Ovary (tissue), 9 donors: ENCODE results near the gene TIMM10B. TPM values are rescaled to one million over a fixed set of nuclear protein-coding genes. Genes with fewer than 3 reads are reported as not detected.

Experiments
- DNase-seq, 5 donors: peaks; one replicate each; pipeline ENCODE4 v3.0.0-alpha.2; 2019 to 2020
- H3K27ac ChIP-seq, 2 donors: fragments of 200-600 bp; one replicate each; pipeline versions ENCODE4 v1.5.1 to v1.8.0; 2019 to 2022
- H3K27me3 ChIP-seq: fragments of 200-600 bp; one replicate; pipeline ENCODE4 v1.8.0; 2022
- H3K36me3 ChIP-seq: fragments of 200-600 bp; sonication (generic); one replicate; pipeline ENCODE4 v1.5.1; 2019
- H3K4me1 ChIP-seq: one replicate; pipeline ENCODE4 v1.8.1; 2013; ENCODE audit warnings: mild to moderate bottlenecking, moderate library complexity; ENCODE audit not compliant: insufficient read depth
- H3K4me3 ChIP-seq: fragments of 200-600 bp; sonication (generic); one replicate; pipeline ENCODE4 v1.5.1; 2017
- H3K9me3 ChIP-seq, 2 donors: fragments of 200-600 bp in 1 of 2; sonication (generic) in 1 of 2; one replicate each; pipeline versions ENCODE4 v1.5.1 to v1.8.1; 2013 to 2019; ENCODE audit warnings: mild to moderate bottlenecking in 1 of 2, moderate library complexity in 1 of 2
- CTCF ChIP-seq, 3 donors: fragments of 450-650 bp in 2 of 3; fragments of 200-600 bp in 1 of 3; IDR thresholded peaks; one replicate each; pipeline versions ENCODE4 v1.5.1 to v1.8.0; 2016 to 2022; ENCODE audit warnings: antibody characterized with exemption in 3 of 3, mild to moderate bottlenecking in 1 of 3
- EP300 ChIP-seq: sonication (generic); formaldehyde crosslinking; IDR thresholded peaks from one replicate; pipeline ENCODE4 v1.6.1; 2017; ENCODE audit warnings: antibody characterized with exemption
- POLR2A ChIP-seq: fragments of 450-650 bp; IDR thresholded peaks from one replicate; pipeline ENCODE4 v1.6.1; 2017; ENCODE audit warnings: antibody characterized with exemption, mild to moderate bottlenecking, moderate library complexity
- WGBS, 3 donors: extraction: QIAGEN DNeasy Blood & Tissue Kit in 1 of 3; methylation state at CpG; one replicate each; pipeline versions ENCODE4 v1.1.5 to v1.1.7; 2013 to 2017; 5-methylcytosine and 5-hydroxymethylcytosine counted together
- intact Hi-C, 4 donors: fragments of 100-400 bp; cut with DNase I; formaldehyde crosslinking; loops; one replicate each; pipeline versions ENCODE4 v1.11.0 to v1.15.1; 2022 to 2023
- polyA plus RNA-seq, 2 donors: library from polyadenylated mRNA; stranded (reverse); fragments of 200-250 nt in 1 of 2; fragments of 350-450 nt in 1 of 2; fragmentation: Illumina TruSeq in 1 of 2; extraction: RNeasy Lipid Tissue Mini Kit (QIAGEN cat#74804) in 1 of 2; gene quantifications; one replicate each; pipeline ENCODE4 v1.2.3, GENCODE V29; 2013 to 2014
- total RNA-seq, 7 donors: library from RNA; depleted of rRNA in 2 of 7; stranded (reverse); fragments of >200 nt in 2 of 7; fragmentation: NEBNext Ultra II Directional in 3 of 7; extraction: Animal tissue kit (Norgen Biotek cat#: 25700) in 3 of 7; gene quantifications; one replicate each; pipeline versions ENCODE4 v1.1.0 to v1.2.4, GENCODE V29; 2016 to 2023
- donor health status: DM: no; HTN: no; CAD: no; lungs with moderate emphysema.
- donor health status: DM: no; HTN: no; CAD: no.
- donor health status: Bipolar disorder and iron deficiency.
- donor health status: DM: yes; HTN: yes; CAD: no.
- donor health status: DM: no; HTN: no; CAD: no.
- donor health status: DM: yes; HTN: yes; CAD: no.

The TIMM10B gene
- total and polyA plus RNA-seq, 9 donors: 19.4 to 64.7 (median 38.4) TPM

- Histone ChIP-seq H3K36me3 (no peaks in the 10 kb centered on the region), H3K27me3 (no peaks in the 10 kb centered on the region), H3K27ac (no peak overlapping the region), H3K4me1 (no peaks in the 10 kb centered on the region), H3K9me3 (no peaks in the 10 kb centered on the region), H3K4me3 (no peak overlapping the region)
- WGBS, 3 donors: 84 to 85% (median 84%) methylated on average over 2 of the region's 2 CpGs
- intact Hi-C loops: no loop called here
- no peak for DNase-seq
- no peak for TF ChIP-seq EP300
- TF ChIP-seq POLR2A: no peak
- no peak for TF ChIP-seq CTCF (IDR thresholded peaks at IDR 0.05)
Observed at GRCh38 chr11:6455070-6455469, 26.2 kb upstream of the TIMM10B start.

GRCh38 chr11:6456361-6457073, 24.8 kb upstream of the TIMM10B start:
- 92 to 96% (median 94%) methylated on average over 46 to 56 of the region's 56 CpGs for WGBS, 3 donors
- Histone ChIP-seq H3K4me3 (no peak overlapping the region), H3K9me3 (no peaks in the 10 kb centered on the region), H3K36me3 (no peaks in the 10 kb centered on the region), H3K27ac (no peak overlapping the region), H3K27me3 (no peaks in the 10 kb centered on the region), H3K4me1 (no peaks in the 10 kb centered on the region)
- no peak for DNase-seq
- intact Hi-C loops: no loop called here
- no peak for TF ChIP-seq CTCF (IDR thresholded peaks at IDR 0.05)

- 92 to 93% (median 93%) methylated on average over 26 of the region's 26 CpGs for WGBS, 3 donors
- intact Hi-C loops: no loop called here
- Histone ChIP-seq H3K27me3 (no peaks in the 10 kb centered on the region), H3K27ac (no peak overlapping the region), H3K9me3 (no peaks in the 10 kb centered on the region), H3K4me1 (no peaks in the 10 kb centered on the region), H3K4me3 (no peak overlapping the region), H3K36me3 (no peaks in the 10 kb centered on the region)
- TF ChIP-seq POLR2A: no peak
- TF ChIP-seq CTCF (IDR thresholded peaks at IDR 0.05): no peak
- no peak for DNase-seq
Observed at GRCh38 chr11:6457581-6458320, 23.6 kb upstream of the TIMM10B start.

- Histone ChIP-seq H3K27ac (no peak overlapping the region), H3K4me3 (no peak overlapping the region), H3K36me3 (no peaks in the 10 kb centered on the region), H3K9me3 (no peaks in the 10 kb centered on the region), H3K4me1 (no peaks in the 10 kb centered on the region), H3K27me3 (no peaks in the 10 kb centered on the region)
- 85 to 91% (median 87%) methylated on average over 2 of the region's 2 CpGs for WGBS, 3 donors
- no peak for TF ChIP-seq EP300
- no peak for TF ChIP-seq POLR2A
- TF ChIP-seq CTCF (IDR thresholded peaks at IDR 0.05): no peak
- no peak for DNase-seq
- intact Hi-C loops: no loop called here
Observed at GRCh38 chr11:6458352-6459098, 22.8 kb upstream of the TIMM10B start.
